HG03097 (cell line): ENCODE data around the gene CDH12.

Experiments used
- ATAC-seq: cut with Tn5 transposase; IDR thresholded peaks from one replicate; pipeline ENCODE4 v1.9.1; 2021; ENCODE audit not compliant: unreplicated experiment, low FRiP score

CDH12 gene

DNA sequence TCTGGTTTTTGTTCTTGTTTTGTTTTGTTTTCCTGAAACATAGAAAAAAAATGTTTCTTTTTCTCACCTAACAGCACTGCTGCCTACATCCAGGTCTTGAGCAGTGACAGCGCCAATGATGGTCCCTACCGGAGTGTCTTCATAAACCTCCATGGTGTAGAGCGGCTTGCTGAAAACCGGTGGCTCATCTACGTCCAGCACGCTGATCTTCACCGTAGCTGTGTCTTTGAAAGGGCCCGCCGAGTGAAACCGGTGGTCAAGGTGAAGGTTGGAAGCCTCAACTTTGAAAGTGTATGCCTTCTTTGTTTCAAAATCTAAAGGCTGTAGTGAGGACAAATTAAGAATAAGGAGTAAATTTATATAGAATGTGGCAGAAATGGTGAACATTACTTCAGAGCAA is 1051.0 kb downstream of the CDH12 start:
- no peak for ATAC-seq

DNA sequence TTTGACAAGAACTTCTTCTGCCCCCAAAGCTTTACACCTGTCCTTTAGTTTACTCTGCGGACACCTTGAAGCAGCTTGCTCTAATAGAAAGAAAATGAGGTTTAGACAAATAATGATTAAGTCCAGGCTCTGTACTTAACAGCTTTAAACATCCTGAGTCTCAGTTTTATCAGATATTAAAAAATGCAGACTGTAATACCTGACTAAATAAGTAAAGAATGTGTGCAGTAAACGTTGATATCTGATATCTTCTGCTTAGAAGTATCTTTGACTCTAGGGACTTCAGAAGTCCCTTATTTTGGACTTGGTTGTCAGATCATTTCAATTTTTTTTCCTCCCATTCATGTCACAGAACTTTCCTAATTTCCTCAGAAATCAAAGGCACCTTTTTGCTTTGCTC is 1060.4 kb downstream of the CDH12 start:
- no peak for ATAC-seq

DNA sequence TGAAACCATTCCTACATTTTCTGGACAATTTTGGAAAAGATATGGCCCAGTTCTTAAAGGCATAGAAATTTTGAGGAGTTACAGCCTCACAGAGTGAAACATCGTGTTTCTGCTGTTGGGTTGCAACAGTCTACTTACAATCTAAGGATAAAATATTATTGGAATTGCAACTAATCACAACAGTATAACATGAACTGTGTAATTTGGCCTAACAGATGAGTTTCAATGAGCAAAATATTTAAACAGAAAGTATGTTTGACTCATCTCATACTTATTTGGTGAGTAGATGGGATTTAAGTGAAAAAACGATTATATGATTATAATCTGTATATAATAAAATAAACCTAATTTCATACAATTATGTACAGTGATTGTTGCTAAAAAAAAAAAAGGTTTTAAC is 1061.8 kb downstream of the CDH12 start:
- no peak for ATAC-seq

DNA sequence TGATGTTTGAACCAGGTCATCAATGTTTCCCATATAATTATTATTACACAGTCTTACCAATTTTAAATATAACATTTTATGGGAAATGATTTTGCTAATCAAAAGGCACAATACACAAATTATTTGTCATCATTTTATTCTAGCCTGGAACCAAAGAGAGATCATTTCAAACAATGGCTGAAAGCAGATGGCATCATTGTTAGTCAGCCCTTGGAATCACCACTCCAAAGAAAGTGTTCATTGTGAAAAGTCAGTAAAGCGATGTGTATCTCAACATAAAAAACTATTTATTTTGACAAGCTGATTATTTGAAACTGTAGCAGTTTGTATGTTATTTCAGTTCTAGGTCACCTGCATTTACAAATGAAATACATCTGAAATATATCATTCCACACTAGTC is 1068.7 kb downstream of the CDH12 start:
- ATAC-seq, result no peak

DNA sequence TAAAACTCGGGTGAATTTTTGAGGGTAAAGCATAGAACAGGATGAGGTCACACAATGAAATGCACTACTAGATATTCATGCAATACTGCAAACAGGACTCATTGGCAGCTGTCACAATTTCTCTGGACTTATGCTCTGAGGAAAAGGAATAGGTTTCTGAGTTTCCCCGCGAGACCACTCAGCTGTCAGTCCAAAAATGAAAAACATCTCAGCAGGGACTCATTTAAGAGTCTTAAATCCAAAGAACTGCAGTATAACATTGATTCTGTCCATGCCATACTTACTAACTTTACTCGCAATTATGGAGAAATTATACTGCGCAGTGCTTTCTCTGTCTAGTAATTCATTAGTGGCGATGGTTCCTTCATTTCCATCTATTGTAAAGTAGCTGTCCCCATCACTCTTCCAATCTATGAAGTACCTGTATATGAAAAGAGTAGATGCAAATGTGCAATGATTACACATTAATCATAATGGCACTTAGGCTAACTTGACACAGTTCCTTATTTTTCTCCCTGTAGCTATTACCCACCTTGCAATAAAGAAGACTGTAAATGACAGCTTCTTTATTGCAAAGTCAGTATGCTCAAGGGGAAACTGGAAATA is 1070.0 kb downstream of the CDH12 start:
- ATAC-seq, result no peak

DNA sequence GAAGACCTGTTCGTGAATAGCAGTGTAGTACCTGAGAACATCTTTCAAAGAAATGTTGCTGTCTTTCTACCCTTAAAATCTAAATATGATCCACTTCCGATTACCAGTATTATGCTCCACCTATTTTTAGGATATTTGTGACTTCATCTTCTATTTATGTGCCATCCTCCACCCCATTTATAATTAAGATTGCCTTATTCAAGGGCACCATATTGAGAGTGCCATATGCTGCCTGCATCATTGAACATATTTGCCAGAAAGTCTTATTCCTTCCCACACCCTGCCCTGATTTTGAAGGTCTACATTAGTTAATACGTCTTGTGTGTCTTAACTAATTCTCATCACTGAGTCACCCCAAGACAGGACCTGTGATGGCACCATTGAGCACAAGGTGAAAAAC is 1076.7 kb downstream of the CDH12 start:
- ATAC-seq, result no peak

DNA sequence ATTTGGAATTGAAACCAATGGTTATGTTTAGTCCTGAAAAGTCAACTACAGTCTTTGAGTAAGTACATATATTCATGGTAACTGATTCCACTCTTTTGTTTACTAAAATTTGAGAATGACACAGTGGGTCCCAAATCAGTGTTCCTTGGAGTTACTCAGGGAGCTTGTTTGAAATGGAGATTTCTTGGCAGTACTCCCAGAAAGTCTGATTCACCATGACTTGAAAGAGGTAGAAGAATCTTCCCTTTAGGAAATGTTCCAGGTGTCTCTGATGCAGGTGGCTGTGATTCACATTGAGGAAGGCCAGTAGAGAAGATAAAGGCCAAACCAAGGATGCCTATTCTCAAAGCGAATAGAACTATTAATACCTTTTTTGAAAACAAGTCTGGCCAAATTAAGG is 1078.3 kb downstream of the CDH12 start:
- ATAC-seq, result no peak

DNA sequence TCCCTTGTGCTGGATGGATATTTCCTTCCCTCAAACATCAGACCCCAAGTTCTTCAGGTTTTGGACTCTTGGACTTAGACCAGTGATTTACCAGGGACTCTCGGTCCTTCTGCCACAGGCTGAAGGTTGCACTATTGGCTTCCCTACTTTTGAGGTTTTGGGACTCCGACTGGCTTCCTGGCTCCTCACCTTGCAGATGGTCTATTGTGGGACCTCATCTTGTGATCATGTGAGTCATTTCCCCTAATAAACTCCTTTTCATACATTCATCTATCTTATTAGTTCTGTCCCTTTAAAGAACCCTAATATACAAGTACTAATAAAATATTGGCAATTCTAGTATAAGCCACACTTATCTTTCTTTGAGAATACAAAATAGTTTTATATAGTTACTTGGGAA is 1078.9 kb downstream of the CDH12 start:
- no peak for ATAC-seq

DNA sequence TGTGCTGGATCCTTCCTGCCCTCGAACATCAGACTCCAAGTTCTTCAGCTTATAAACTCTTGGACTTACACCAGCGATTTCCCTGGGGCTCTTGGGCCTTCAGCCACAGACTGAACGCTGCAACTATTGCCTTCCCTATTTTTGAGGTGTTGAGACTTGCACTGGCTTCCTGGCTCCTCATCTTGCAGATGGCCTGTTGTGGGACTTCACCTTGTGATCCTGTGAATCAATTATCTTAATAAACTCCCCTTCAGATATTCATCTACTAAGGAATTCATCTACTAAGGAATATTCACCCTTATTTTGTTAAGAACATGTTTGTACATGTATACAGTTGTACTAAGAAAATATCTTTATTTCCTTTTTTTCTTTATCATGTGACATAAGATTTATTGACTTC is 1079.7 kb downstream of the CDH12 start:
- ATAC-seq, result no peak

DNA sequence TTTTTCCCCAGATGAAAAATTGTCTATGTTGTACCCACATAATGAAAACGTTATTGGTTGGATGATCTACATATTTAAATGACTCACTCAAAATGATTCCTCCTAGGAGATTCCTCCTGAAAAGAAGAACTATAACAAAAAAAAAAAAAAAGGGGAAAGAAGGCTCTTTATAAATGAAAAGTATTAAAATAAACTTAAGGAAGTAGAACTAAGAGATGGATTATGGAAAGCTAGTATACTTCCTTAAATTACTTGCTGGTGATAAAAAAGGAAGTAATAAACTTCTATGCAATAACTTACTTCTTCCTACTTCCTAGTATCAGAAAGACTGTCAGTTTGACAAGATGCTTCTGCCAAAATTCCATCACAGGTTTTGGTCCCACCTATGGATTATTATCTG is 1087.7 kb downstream of the CDH12 start:
- no peak for ATAC-seq

DNA sequence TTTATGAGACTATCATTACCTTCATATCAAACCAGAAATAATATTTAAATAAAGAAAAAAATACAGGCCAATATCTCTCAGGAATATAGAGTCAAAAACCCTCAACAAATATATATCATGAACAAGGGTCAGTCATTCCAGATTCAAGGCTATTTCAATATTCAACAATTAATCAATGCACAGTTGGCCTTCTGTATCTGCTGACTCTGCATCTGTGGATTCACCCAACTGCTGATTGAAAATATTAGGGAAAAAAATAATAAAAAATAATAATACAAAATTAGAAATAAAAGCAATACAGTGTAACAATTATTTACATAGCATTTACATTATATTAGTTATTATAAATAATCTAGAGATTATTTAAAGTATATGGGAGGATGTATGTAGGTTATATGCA is 1114.0 kb downstream of the CDH12 start:
- ATAC-seq, result no peak

DNA sequence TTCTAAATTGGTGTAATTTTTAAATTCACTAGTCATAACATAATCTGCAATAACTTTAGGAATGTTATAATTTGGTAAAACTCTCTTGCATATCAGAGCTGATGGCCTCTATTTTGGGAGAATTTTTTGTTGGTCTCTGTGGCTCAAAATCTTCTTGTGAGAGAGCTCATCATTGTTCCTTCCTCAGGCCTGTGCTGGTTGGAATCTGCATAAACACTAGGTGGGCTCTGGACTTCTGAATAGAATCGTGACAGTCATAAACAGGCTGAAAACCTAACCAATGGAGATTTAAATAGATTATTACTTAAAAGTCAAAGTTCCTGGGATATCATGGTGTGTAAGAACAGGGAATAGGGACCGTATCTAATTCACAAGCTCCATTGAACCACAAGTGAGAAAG is 1129.6 kb downstream of the CDH12 start:
- ATAC-seq, result no peak

DNA sequence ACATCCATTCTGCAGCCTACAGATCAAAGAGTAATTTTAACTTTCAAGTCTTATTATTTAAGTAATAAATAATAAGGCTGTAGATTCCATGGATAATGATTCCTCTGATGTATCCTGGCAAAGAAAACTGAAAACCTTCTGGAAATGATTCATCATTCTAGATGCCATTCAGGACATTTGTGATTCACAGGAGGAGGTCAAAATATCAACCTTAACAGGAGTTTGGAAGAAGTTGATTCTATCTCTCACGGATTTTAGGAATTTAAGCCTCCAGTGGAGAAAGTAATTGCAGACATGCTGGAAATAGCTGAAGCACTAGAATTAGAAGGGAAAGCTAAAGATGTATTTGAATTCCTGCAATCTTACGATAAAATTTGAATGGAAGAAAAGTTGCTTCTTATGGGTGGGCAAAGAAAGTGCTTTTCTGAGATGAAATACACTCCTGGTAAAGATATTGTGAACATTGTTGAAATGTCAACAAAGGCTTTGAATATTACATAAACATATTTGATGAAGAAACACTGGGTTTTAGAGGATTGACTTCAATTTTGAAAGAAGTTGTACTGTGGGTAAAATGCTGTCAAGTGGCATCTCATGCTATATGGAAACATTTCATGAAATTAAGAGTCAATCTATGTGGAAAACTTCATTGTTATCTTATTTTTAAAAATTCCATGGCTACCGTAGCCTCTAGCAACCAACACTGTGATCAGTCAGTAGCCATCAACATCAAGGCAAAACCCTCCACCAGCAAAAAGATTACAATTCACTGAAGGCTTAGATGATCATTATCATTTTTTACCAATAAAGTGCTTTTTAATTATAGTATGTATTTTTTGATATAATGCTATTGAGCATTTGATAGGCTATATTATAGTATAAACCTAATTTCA is 1141.0 kb downstream of the CDH12 start:
- no peak for ATAC-seq

DNA sequence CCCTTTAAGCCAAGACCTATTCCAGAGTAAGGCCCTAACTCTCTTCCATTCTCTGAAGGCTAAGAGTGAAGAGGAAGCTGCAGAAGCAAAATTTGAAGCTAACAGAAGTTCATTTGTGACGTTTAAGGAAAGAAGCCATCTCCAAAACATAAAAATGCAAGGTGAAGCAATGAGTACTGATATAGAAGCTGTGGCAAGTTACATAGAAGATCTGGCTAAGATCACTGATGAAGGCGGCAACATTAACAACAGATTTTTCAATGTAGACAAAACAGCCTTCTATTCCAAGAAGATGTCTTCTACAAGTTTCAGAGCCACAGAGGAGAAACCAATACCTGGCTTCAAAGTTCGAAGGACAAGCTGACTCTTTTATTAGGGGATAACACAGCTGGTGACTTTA is 1143.4 kb downstream of the CDH12 start:
- ATAC-seq, result no peak

DNA sequence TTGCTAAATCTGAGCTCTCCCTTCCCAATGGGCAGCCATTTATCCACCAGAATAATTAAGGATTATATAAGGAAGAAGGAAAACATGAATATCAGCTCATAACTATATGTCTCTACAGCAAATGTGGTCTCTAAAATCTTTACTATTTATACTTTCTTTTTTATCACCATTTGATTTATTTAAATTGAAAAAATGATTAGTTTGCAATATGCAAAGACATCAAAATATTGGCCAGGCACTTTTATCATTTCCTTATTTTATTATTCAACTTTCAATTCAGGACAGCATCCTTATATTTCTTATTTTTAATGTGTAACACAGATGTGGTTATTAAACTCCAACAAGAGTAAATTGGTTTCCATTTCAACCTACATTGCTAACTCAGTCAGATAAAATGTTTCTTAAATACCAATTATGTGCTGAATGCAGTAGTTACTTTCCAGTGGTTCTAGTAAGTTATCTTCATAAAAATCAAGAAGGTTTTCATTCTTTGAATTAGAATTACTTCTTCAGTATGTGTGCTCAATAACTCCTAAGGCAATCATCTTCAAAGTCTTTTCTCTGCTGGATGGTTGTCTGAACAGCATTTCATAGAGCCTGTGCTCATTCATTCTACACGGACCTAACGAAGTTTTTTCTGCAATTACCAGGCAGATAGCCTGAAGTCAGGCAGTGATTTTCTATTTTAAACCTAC is 1148.0 kb downstream of the CDH12 start:
- no peak for ATAC-seq

DNA sequence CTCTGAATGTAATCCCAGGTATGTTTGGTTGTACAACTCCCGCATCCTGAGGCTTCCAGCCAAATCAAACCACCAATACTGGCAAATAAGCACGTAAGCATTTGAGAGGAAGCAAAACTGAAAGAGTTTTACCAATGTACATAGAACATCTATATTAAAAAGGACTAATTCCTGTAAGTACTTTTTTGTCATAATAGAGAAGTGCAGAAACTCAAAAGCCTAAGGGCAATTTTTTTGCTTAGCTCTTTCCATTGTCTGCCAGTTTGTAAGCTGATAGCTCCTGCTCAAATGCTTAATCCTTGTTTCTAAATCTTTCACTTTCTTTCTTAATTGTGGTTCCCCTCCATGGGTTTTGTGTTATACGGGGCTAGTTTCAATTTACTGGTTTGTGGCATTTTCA is 1151.8 kb downstream of the CDH12 start:
- ATAC-seq, result no peak
